AG20443 (cell line): ENCODE measurements around the gene AHCYL1.
"Not testable (repeated sequence)": the region's sequence is repeated elsewhere in the genome, so short reads cannot be mapped to it uniquely, and the experiment has no call there.

Experiments
- DNase-seq: peaks from one replicate; pipeline ENCODE4 v3.0.0; 2012; ENCODE audit warnings: low spot score, mixed read lengths

AHCYL1 gene

DNA sequence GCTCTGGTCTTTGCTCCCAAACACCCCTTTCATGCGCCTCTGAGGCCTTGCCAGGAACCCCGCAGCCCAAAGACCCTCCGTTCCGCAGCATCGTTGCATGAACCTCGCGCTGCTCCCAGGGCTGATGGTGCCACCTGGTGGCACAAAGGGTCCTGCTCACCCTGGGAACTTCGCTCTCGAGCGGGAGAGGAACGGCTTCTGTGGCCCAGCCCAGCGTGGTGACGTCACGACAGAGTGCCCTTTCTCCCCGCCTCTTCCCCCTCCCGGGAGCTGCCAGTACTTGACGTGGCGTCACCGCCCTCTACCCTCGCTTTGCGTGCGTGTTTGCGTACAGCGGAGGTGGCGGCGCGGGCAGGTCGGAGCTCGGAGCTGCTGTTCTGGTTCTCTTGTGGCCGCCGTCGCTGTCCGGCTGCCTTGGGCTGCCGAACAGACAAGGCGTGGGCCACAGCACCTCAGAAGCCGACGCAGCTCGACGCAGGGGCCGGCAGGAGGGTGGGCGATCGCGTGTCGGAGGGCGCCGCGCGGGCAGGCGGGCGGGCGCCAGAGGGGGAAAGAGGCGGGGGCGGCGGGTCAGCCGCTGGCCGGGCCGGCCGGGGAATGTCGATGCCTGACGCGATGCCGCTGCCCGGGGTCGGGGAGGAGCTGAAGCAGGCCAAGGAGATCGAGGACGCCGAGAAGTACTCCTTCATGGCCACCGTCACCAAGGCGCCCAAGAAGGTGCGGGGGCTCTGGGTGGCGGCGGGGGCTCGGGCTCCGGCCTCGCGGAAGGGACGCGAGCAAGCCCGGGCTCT is at the start of gene AHCYL1:
TSS of gene AHCYL1 (plus strand) at position 310 of the 791 bp plus-strand sequence. CDS start at position 598, 288 bp downstream.
- DNase-seq, result peak; percentile 99

DNA sequence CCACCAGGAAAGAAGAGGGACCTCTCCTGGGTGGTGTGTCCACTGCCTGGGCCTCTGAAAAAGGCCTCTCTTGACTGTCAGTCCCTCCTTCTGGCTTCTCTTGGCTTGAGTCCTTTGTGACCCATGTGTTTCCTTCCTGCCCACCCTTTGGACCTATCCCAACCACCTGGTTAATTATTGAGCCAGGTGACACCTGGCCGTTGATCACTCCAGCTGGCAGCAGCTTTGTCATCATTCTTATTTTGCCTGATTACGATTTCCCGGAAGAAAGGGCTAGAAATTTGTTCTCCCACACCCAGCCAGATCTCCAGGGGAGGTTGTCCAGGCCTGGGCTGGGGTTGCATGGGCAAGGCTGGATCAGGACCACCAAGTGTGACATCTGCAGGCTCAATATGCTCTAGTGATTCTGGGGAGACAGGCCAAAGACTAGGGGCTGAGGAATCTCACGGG is 49.1 kb upstream of the AHCYL1 start:
- no peak for DNase-seq

DNA sequence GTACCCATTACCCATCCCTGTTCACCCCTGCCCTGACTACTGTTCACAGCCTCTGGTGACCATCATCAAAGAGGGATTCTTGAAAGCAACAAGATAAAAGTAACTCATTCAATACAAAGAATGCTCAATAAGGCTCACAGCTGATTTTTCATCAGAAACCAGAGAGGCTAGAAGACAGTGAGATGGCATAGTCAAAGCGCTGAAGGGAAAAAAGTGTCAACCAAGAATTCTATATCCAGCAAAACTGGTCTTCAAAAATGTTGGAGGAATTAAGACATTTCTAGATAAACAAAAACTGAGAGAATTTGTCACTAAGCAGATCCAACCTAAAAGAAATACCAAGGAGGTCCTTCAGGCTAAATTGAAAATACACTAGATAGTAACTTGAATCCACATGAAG is 46.8 kb upstream of the AHCYL1 start:
- DNase-seq, result no peak

DNA sequence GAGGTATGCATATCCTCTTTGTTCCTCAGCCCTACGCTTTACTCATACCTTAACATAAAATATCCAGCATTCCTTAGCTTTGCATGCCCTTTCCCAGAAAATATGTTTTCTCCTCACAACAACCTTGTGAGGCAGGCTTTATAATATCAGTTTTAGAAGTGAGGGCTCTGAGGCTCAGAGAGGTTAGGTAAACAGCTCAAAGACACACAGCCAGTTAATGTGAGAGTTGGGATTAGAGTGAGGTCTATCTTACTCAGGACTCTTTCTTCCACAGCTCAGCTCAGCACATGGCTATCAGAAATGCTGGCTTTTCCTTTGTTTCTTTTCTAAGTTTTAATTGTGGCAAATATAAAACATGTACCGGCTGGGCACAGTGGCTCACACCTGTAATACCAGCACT is 46.0 kb upstream of the AHCYL1 start:
- no peak for DNase-seq

DNA sequence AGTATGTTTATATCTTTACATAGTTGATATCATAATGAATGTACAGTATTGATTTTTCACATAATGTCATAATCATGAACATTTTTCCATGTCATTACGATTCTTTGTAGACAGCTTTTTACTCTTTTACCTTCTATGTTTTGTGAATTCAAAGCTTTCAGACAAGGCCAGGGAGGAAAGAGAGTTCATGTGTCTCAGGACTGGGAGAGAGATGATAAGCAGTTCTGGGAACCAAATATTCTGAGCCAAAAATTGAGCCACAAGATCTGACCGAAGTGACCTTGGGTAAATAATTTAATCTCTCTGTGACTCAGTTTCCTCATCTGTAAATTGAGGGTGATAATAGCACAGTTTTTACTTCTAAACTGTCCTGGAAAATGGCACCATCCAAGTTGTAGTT is 42.1 kb upstream of the AHCYL1 start:
- no peak for DNase-seq

DNA sequence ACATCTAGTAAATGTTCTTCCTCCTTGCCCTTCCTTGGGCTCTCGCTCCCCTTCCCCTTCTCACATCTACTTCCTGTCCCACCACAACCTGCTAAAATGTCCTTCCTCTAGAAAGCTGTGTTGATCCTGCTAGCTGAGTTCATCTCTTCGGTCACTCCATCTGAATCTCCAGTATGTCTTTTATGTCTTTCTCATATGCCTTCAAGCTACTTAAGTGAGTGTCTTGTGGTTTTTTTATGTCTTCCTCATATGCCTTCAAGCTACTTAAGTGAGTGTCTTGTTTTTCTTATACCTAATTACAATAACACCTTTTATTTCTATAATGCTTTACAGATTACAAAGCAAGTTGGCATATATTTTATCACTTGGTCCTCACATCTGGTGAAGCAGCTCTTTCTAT is 40.0 kb upstream of the AHCYL1 start:
- DNase-seq, result no peak

DNA sequence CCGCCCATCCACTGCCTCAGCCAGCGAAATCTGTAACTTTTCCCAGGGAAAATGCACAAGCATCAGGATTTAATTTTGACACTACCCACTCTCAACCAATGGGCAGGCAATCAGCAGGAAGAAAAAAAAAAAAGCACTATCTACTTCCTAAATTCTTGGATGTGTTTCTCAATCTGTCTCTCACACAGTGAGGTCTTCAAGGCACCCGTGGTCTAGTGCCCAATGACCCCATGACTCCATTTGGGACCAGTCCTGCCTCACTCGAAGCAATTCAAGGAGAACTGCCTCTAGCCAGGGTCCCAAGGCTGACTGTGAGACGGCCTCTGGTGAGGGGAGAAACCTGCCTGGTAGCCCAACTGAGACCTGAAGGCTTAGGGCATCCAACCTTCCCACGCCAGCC is 38.1 kb upstream of the AHCYL1 start:
- DNase-seq, result no peak

DNA sequence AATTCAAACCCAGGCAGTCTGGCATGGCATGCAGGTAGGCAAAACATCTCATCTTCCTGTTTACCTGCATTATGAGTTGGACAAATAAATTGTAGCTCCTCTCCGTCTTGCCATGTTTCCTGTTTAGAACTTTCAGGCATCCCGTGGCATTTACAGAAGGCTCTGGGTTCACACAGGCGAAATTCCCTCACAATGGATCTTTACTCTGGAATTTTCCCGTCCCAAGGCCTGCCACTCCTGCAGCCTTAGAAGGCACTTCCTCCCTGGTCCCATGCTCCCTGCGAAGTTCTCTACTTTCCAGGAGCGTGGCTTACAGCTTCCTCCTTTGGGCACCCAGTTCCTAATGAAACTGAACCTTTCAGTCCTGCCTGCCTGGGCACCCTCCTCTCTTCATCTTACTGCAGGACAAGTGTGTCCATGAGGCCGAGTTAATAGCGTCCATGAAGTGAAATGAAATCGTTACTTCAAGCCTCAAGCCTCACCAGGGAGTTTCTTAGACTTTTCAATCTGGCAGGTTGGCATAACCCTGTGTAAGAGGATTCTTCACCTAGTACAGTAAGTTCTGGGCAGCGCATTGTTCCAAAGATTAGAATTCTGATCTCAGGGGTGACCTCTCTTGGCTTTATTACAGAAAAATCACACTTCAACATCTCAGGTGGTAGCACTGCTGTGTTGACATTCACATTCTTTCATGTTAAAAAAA is 36.8 kb upstream of the AHCYL1 start:
- no peak for DNase-seq

DNA sequence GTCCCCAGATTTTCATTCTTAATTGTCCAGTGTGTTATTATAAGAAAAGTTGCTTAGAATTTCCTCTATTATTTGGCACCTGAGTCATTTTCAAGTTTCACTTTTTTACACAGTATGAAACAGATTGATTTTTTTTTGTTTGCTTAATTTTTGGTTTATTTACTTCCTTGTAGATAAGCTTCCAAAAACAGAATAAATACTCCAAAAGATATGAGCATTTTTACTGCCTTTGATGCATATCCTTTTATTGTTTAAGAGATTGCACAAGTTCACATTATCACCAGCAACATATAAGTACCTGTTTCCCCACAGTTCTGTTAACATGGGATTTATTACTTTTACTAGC is 36.3 kb upstream of the AHCYL1 start:
- no peak for DNase-seq

DNA sequence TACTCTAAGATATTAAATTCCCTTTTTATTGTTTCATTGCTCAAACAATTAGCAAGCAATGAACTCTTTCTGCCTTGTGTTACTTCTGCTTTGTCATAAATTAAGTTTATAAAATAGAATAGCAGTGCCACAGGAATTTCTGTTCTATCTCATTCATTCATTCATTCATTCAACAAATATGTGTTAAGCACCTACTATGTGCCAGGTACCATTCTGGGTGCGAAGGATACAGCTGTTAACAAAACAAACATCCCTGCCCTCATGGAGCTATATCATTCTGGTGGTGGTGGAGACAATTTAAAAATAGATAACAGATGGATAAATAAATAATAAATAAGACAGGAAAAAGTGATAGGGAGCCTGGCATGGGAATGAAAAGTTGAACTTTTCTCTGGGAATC is 34.5 kb upstream of the AHCYL1 start:
- DNase-seq, result no peak

DNA sequence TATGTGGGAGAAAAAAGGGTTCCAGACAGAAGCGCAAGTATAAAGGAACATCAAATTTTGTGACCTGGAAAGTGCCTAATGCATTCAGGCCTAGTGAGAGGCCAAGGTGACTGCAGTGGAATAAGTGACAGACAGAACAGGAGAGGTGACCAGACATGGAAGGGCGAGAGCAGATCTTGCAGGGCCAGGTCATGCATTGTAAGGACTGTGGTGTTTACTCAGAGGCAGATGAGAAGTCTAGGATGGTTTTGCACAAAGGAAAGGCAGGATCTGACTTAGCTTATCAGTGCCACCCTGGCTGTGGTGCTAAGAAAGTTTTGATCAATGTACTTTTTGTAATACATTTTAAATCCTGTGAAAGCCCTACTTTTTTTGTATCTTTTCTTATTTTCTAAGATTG is 34.1 kb upstream of the AHCYL1 start:
- DNase-seq, result no peak

DNA sequence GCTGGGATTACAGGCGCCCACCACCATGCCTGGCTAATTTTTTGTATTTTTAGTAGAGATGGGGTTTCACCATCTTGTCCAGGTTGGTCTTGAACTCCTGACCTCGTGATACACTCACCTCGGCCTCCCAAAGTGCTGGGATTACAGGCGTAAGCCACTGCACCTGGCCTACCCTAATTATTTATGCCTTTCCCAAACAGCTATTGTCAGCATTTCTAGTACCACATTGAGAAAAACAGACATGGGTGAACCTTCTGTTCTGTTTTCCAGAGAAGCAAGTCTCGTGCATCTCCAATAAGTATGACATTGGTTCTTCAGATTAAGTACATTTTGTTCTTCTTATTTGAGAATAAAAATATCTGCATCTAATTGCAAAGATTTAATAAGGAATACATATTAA is 33.1 kb upstream of the AHCYL1 start:
- DNase-seq, result not testable (repeated sequence)

DNA sequence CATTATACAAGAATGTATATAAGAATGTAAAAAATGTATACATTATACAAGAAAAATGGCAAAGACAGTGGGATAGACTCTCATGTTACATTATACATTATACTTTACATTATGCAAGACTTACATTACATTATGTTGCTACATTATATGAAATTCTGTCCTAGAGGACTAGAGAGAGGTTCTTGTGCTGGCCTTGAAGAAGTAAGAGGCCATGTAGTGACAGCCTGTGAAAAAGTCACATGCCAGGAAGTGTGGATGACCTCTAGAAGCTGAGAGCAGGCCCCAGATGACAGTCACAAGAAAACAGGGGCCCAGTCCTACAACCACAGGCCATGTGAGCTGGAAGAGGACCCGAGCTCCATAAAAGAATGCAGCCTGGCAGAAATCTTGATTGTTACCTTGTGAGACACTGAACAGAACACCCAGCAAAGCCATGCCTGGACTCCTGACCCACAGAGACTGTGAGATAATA is 30.5 kb upstream of the AHCYL1 start:
- no peak for DNase-seq

DNA sequence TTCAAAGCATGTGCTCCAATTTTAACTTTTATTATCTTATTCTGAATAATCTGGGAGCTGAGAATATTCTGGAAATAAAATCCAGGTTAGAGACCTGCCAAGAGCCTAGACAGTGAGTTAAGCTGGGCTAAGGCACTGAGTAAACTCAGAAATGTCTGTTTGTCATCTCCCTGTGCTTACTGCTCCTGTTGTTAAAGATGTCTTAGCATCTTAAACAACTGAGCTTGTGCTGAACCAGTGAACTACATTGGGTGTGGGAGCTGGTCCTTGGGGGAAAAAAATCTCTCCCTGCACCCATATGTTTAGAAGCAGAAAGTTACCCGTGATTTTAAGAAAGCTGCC is 25.0 kb upstream of the AHCYL1 start:
- DNase-seq, result no peak

DNA sequence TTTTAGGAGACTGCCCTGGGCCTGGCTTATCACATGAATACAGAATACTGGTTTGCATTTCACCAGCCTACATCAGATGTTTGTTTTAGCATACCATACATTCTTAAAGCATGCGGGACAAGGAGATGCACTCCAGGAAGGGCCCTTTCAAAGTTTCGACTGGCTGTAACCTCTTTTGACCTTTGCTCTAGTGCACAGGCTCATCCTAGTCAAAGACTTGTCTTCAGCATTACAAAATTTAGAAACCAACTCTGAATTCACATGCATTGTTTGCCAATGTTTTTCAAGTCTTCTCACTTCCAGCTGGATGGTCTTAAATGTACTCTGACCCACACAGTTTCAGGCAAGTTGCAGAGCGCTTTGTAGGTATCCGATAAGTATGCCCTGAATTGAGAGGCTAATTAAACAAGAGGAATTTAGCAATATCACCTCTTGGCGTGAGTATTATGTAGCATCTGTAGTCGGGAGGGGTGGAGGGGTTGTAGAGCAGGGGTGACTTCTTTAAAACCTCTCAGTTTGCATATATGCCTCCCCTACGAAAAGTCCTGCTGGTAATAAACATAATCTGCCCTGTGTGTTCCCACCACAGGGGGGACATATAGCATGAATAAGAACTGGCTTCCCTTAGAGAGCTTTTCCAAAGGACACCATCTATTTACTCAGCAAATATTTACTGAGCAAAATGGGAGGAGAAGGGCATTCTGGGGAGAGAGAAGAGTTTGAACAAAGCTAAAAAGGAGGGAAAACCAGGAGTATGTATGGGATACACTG is 24.4 kb upstream of the AHCYL1 start:
- DNase-seq, result peak; percentile 83

DNA sequence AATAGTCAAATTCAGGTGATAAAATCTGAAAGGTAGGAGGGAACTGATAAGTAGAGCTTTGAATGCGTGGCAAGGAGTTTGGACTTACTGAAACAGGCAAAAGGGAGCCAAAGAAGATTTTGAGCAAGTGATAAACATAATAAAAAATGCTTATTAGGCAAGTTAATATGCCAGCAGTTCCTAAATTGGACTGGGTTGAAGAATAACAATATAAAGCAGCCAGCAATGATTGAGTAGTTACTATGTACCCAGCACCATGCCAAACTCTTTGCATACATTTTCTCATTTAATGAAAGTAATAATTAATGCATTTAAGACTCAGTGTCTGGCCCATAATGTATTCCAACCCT is 23.8 kb upstream of the AHCYL1 start:
- no peak for DNase-seq

DNA sequence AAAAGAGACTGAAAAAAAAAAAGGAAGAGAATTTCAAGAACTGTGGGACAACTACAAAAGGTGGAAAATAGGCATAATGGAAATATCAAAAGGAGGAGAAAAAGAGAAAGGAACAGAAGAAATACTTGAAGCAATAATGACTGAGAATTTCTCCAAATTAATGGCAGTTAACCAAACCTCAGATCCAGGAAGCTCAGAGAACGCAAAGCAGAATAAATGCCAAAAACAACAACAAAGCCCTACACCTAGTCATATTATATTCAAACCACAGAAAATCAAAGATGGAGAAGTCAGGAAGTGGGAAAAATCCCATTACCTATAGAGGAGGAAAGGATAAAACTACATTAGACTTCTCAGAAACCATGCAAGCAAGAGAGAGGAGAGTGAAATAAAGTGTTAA is 20.7 kb upstream of the AHCYL1 start:
- DNase-seq, result no peak

DNA sequence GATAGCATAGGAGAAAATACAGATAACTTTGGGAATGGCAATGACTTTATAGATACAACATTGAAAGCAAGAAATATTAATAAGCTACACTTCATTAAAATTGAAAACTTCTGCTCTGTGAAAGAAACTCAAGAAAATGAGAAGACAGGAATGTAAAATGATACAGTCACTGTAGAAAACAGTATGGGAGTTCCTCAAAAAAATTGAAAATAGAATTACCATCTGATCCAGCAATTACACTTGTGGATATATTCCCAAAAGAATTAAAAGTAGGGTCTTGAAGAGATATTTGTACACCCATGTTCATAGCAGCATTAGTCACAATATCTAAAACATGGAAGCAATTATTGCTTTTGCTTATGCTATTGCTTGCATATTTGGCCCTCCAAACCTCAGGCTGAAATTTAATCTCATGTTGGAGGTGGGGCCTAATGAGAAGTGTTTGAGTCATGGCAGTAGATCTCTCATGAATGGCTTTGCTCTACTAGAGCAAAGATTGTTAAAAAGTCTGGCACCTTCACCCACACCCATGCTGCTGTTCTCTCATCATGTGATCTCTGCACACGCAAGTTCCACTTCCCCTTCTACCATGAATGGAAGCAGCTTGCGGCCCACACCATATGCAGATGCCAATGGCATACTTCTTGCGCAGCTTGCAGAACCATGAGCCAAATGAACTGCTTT is 15.3 kb upstream of the AHCYL1 start:
- DNase-seq, result peak; percentile 59

DNA sequence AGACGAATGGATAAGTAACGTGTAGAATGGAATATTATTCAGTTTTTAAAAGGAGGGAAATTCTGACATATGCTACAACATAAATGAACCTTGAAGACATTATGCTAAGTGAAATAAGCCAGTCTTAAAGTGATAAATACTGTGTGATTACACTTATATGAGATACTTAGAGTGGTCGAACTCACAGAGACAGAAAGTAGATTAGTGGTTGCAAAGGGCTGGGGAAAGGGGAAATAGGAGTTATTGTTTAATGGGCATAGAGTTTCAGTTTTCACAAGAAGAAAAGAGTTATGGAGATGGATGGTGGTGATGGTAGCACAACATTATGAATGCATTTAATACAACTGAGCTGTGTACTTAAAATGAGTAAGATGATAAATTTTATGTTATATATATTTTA is 14.7 kb upstream of the AHCYL1 start:
- no peak for DNase-seq

DNA sequence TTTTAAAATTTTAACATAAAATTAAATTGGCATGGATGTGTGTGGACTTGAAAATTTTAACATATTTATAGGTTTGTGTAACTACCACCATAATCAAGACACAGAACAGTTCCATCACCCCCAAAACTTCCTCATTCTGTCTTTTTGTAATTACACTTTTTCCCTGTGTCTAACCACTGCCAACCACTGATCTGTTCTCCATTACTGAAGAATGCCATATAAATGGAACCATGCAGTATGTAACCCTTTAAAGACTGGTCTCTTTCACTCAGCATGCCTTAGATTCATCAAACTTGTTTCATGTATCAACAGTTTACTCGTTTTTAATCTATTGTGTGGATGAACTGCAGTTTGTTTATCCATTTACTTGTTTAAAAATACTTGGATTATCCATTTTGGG is 13.0 kb upstream of the AHCYL1 start:
- no peak for DNase-seq

DNA sequence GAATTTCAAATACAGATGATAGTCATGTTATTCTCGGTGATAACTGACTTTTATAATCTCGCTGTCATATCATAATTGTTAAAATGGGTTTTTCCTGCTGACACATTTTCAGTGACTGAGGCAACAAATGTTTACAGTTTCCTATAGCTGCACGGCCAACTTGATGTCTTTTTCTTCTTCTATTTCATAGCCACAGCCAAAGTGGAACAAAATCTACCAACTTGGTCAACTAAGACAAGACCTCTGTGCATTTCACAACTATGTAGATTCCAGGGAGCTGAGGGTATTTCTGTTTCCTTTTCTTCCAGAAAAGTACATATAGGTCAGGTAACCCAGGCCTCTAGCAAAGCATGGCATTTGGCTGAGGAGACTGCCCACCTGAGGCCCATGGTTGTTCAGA is 10.4 kb upstream of the AHCYL1 start:
- no peak for DNase-seq

DNA sequence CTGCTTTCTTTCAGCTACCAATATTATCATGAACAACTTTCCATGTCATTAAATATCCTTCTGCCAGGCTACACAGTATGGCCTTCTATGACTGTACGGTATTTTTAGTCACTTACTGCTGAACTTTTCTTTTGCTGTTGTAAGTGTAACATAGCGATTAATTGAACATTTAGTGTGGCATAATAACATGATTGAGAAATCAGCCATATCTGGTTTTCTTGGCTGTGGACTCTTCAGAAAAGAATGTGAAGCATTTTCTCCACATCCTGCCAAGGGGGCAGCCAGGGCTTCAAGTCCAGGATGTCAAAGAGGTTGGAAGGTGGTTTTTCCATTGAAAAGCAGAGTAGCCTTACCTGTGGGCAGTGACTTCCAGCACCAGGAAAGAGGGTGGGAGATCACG is 8.8 kb upstream of the AHCYL1 start:
- DNase-seq, result peak; percentile 74

DNA sequence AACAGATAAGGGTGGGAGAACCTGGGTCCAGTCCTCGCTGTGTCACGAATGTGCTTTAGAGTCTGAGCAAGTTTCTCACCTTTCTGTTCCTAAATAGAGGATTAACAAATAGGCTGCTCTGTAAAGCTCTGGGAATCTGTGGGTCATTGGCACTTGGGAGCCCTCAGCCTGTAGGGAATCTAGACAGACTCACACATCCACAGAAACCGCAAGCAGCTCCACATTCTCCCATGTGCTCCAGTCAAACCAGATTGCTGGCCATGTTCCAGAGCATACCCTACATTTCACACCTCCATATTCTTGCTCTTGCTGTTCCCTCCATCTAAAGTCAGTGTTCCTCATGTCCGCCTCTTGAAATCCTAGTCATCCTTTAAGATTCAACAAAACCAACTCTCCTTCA is 7.8 kb upstream of the AHCYL1 start:
- no peak for DNase-seq
